ENCODE measurements around the gene FN3K.

The FN3K gene

GRCh38 chr17:82752371-82753200 lies 17.2 kb downstream of the FN3K start (continued):
- TF ChIP-seq, protein P1, sequence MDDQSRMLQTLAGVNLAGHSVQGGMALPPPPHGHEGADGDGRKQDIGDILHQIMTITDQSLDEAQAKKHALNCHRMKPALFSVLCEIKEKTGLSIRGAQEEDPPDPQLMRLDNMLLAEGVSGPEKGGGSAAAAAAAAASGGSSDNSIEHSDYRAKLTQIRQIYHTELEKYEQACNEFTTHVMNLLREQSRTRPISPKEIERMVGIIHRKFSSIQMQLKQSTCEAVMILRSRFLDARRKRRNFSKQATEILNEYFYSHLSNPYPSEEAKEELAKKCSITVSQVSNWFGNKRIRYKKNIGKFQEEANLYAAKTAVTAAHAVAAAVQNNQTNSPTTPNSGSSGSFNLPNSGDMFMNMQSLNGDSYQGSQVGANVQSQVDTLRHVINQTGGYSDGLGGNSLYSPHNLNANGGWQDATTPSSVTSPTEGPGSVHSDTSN (CRISPR knock-in tag; IDR thresholded peaks at IDR 0.05) = no peak
- 0 out of 2 replicates have a peak, but pooled peaks have one; percentile 46 for TF ChIP-seq ZNF600 (tag by site-specific recombination; IDR thresholded peaks at IDR 0.05)
- peak; percentile 53; the same call in 1 of the 2 replicates for TF ChIP-seq ZNF335 (tag by site-specific recombination; conservative IDR thresholded peaks at IDR 0.05)
- 0 out of 2 replicates have a peak, but pooled peaks have one; percentile 21 for TF ChIP-seq ZNF148 (tag by site-specific recombination; IDR thresholded peaks at IDR 0.05; ENCODE audit: borderline replicate concordance)
- TF ChIP-seq ZNF366 (tag by site-specific recombination; conservative IDR thresholded peaks at IDR 0.05) = 0 out of 2 replicates have a peak, but pooled peaks have one; percentile 32
- 0 out of 2 replicates have a peak, but pooled peaks have one; percentile 17 for TF ChIP-seq KLF1 (tag by site-specific recombination; IDR thresholded peaks at IDR 0.05)
- peak; percentile 57; the same call in 1 of the 2 replicates for TF ChIP-seq PRDM10 (tag by site-specific recombination; IDR thresholded peaks at IDR 0.05)
- 0 out of 2 replicates have a peak, but pooled peaks have one; percentile 23 for TF ChIP-seq ZNF2 (tag by site-specific recombination; IDR thresholded peaks at IDR 0.05)
- TF ChIP-seq KLF16 (tag by site-specific recombination; IDR thresholded peaks at IDR 0.05) = no peak
- TF ChIP-seq GLIS2 (tag by site-specific recombination; IDR thresholded peaks at IDR 0.05) = peak; percentile 88

DNA sequence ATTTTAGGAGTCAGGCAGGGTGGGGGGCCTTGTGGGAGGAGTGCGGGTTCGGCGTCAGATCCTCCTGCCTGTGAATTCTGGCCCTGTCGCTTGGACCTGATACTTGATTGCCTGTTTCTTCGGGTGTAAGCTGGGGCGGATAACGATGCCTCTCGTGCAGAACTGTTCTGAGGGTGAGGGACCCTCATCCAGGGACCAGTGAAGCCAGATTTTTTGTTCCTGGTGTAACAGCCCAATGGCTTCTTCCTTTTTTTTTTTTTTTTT lies 17.7 kb downstream of the FN3K start:
- no peak overlapping the region for H3K27ac ChIP-seq (ENCODE audit: extremely low read depth, low read depth, low read length)
- ChIA-PET CTCF (interaction anchor here (0.9 to 1.4 kb wide), 2 partner anchors 12 to 21 kb away, joined by 4 read pairs; no protein-coding TSS in a partner anchor), POLR2A (no interaction called here)
- H3K4me3 ChIP-seq (ENCODE audit: low read depth, low read length) = peak overlapping the region; percentile 97
- TF ChIP-seq, protein P2, sequence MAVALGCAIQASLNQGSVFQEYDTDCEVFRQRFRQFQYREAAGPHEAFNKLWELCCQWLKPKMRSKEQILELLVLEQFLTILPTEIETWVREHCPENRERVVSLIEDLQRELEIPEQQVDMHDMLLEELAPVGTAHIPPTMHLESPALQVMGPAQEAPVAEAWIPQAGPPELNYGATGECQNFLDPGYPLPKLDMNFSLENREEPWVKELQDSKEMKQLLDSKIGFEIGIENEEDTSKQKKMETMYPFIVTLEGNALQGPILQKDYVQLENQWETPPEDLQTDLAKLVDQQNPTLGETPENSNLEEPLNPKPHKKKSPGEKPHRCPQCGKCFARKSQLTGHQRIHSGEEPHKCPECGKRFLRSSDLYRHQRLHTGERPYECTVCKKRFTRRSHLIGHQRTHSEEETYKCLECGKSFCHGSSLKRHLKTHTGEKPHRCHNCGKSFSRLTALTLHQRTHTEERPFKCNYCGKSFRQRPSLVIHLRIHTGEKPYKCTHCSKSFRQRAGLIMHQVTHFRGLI (tag by site-specific recombination; IDR thresholded peaks at IDR 0.05) = no peak
- TF ChIP-seq ZNF768 (tag by site-specific recombination; IDR thresholded peaks at IDR 0.05) = no peak
- no peak for TF ChIP-seq ZNF473 (tag by site-specific recombination; IDR thresholded peaks at IDR 0.05)
- no peak for TF ChIP-seq ZNF311 (tag by site-specific recombination; IDR thresholded peaks at IDR 0.05; ENCODE audit: borderline replicate concordance)
- TF ChIP-seq ZNF514 (tag by site-specific recombination; IDR thresholded peaks at IDR 0.05) = no peak
- no peak for TF ChIP-seq ZXDB (tag by site-specific recombination; IDR thresholded peaks at IDR 0.05)
- TF ChIP-seq ZNF501 (tag by site-specific recombination; IDR thresholded peaks at IDR 0.05) = no peak
- TF ChIP-seq ZNF335 (tag by site-specific recombination; conservative IDR thresholded peaks at IDR 0.05) = no peak
- no peak for TF ChIP-seq ZNF664 (tag by site-specific recombination; IDR thresholded peaks at IDR 0.05)
- TF ChIP-seq ZNF223 (tag by site-specific recombination; IDR thresholded peaks at IDR 0.05) = no peak
- no peak for TF ChIP-seq ZEB2 (tag by site-specific recombination; IDR thresholded peaks at IDR 0.05)
- TF ChIP-seq PRDM6 (tag by site-specific recombination; IDR thresholded peaks at IDR 0.05) = no peak
- TF ChIP-seq ZNF366 (tag by site-specific recombination; conservative IDR thresholded peaks at IDR 0.05) = no peak
- no peaks in the 10 kb centered on the region for H3K9me3 ChIP-seq (ENCODE audit: control insufficient read depth, insufficient read depth, low read depth, low read length)
- H3K4me1 ChIP-seq (ENCODE audit: control insufficient read depth, insufficient read depth, low read length) = peaks cover 8% of the 10 kb centered on the region
- H3K36me3 ChIP-seq (ENCODE audit: control insufficient read depth in 2 of 2, insufficient read depth in 1 of 2, low read length in 2 of 2) = peaks cover 12% of the 10 kb centered on the region in 2 experiments

All from HEK293 (cell line).